ENCODE measurements around the gene METTL8. TPM values are rescaled to one million over a fixed set of nuclear protein-coding genes. Genes with fewer than 3 reads are reported as not detected.
"Not testable (repeated sequence)": the region's sequence is repeated elsewhere in the genome, so short reads cannot be mapped to it uniquely, and the experiment has no call there.

METTL8 gene
- polyA plus RNA-seq, 1 of the 3 experiments (the other 2 are of a cell fraction), result 5.1 TPM

- Histone ChIP-seq H3K9me3 (no peaks in the 10 kb centered on the region), H3K27ac (ENCODE audit: low read depth in 2 of 2, low read length in 1 of 2) (no peak overlapping the region), H3K4me3 (ENCODE audit: low read depth in 2 of 2, low read length in 1 of 2) (no peak overlapping the region), H3K36me3 (replicated peaks in 1 of 2; ENCODE audit: control insufficient read depth in 1 of 2, insufficient read depth in 2 of 2, low read length in 1 of 2) (peaks cover 0 to 12% of the 10 kb centered on the region in 2 experiments), H3F3A (replicated peaks; ENCODE audit: insufficient read depth) (no peaks in the 10 kb centered on the region), H3K4me2 (no peak overlapping the region), H2AFZ (ENCODE audit: low read depth) (no peak overlapping the region), H4K20me1 (ENCODE audit: insufficient read depth) (no peaks in the 10 kb centered on the region), H3K79me2 (ENCODE audit: insufficient read depth) (no peaks in the 10 kb centered on the region), H3K4me1 (ENCODE audit: control insufficient read depth in 1 of 2, insufficient read depth in 2 of 2, low read depth in 1 of 2, low read length in 1 of 2) (peaks cover 0 to 5% of the 10 kb centered on the region in 2 experiments; a peak in 1 of 4 replicates), H3K27me3 (ENCODE audit: insufficient read depth) (no peaks in the 10 kb centered on the region), H3K9ac (no peak overlapping the region), H3K9me2 (no peaks in the 10 kb centered on the region)
- ChIA-PET POLR2A (no interaction called here), CTCF (interaction anchor here (1.7 kb wide), 1 partner anchor 100 kb away, joined by 4 read pairs; no protein-coding TSS in a partner anchor)
- TF ChIP-seq NRF1 (IDR thresholded peaks at IDR 0.05; ENCODE audit: low read depth, low read length) (no peak), NFIC (IDR thresholded peaks at IDR 0.05; ENCODE audit: borderline replicate concordance) (no peak), MAX (IDR thresholded peaks at IDR 0.05; ENCODE audit: low read depth) (no peak), TEAD4 (IDR thresholded peaks at IDR 0.05; ENCODE audit: borderline replicate concordance, insufficient read depth) (no peak), POLR2AphosphoS5 (IDR thresholded peaks at IDR 0.05; ENCODE audit: low read depth, low read length) (no peak), CHD2 (IDR thresholded peaks at IDR 0.05; ENCODE audit: low read length, partially characterized antibody) (no peak), TCF12 (IDR thresholded peaks at IDR 0.05) (no peak), GABPA (IDR thresholded peaks at IDR 0.05; ENCODE audit: low read depth) (no peak), EZH2phosphoT487 (IDR thresholded peaks at IDR 0.05; ENCODE audit: borderline replicate concordance, low read depth) (no peak), FOSL2 (IDR thresholded peaks at IDR 0.05; ENCODE audit: borderline replicate concordance, low read depth) (no peak), MXI1 (IDR thresholded peaks at IDR 0.05; ENCODE audit: low read depth, low read length) (no peak), CTCF (IDR thresholded peaks at IDR 0.05) (no peak), MEF2A (IDR thresholded peaks at IDR 0.05; ENCODE audit: borderline replicate concordance, low read depth) (no peak), GATA2 (CRISPR knock-in tag; IDR thresholded peaks at IDR 0.05) (no peak), ELF1 (IDR thresholded peaks at IDR 0.05) (no peak), TAF1 (IDR thresholded peaks at IDR 0.05; ENCODE audit: borderline replicate concordance, low read depth, low read length) (no peak)
- 89% methylated on average over 3 of the region's 3 CpGs for WGBS (ENCODE audit: low lambda C conversion rate)
- no peak for DNase-seq
Measured at GRCh38 chr2:171315781-171316180, 118.0 kb downstream of the METTL8 start.

GRCh38 chr2:171312182-171312581 is 121.6 kb downstream of the METTL8 start:
- CTCF ChIA-PET, result not testable (repeated sequence)
- 71% methylated on average over 2 of the region's 3 CpGs for WGBS (ENCODE audit: low lambda C conversion rate)

GRCh38 chr2:171311589-171311988 is 122.2 kb downstream of the METTL8 start:
- H3K9me2 ChIP-seq, result not testable (repeated sequence)

More at GRCh38 chr2:171312182-171312581, 121.6 kb downstream of the METTL8 start:
- H3F3A ChIP-seq (replicated peaks; ENCODE audit: insufficient read depth); H3K9me2 ChIP-seq; H3K36me3 ChIP-seq (replicated peaks in 1 of 2; ENCODE audit: control insufficient read depth in 1 of 2, insufficient read depth in 2 of 2, low read length in 1 of 2); H3K4me2 ChIP-seq; H3K27ac ChIP-seq (ENCODE audit: low read depth in 2 of 2, low read length in 1 of 2); DNase-seq; POLR2A ChIA-PET; H3K9ac ChIP-seq; H3K79me2 ChIP-seq (ENCODE audit: insufficient read depth); H3K9me3 ChIP-seq; H3K4me1 ChIP-seq (ENCODE audit: control insufficient read depth in 1 of 2, insufficient read depth in 2 of 2, low read depth in 1 of 2, low read length in 1 of 2); H3K4me3 ChIP-seq (ENCODE audit: low read depth in 2 of 2, low read length in 1 of 2); H4K20me1 ChIP-seq (ENCODE audit: insufficient read depth); H3K27me3 ChIP-seq (ENCODE audit: insufficient read depth); H2AFZ ChIP-seq (ENCODE audit: low read depth): not testable (repeated sequence)

More at GRCh38 chr2:171311589-171311988, 122.2 kb downstream of the METTL8 start:
- POLR2A ChIA-PET; H4K20me1 ChIP-seq (ENCODE audit: insufficient read depth); H3K9ac ChIP-seq; H3F3A ChIP-seq (replicated peaks; ENCODE audit: insufficient read depth); H3K27me3 ChIP-seq (ENCODE audit: insufficient read depth); H3K4me2 ChIP-seq; H3K4me1 ChIP-seq (ENCODE audit: control insufficient read depth in 1 of 2, insufficient read depth in 2 of 2, low read depth in 1 of 2, low read length in 1 of 2); H3K79me2 ChIP-seq (ENCODE audit: insufficient read depth); CTCF ChIA-PET; H2AFZ ChIP-seq (ENCODE audit: low read depth); H3K27ac ChIP-seq (ENCODE audit: low read depth in 2 of 2, low read length in 1 of 2); H3K9me3 ChIP-seq; DNase-seq; H3K4me3 ChIP-seq (ENCODE audit: low read depth in 2 of 2, low read length in 1 of 2); H3K36me3 ChIP-seq (replicated peaks in 1 of 2; ENCODE audit: control insufficient read depth in 1 of 2, insufficient read depth in 2 of 2, low read length in 1 of 2): not testable (repeated sequence)
- 56% methylated on average over 1 of the region's 1 CpG for WGBS (ENCODE audit: low lambda C conversion rate)
